Measurements from ENCODE around the gene RDH8.

RDH8 gene

DNA sequence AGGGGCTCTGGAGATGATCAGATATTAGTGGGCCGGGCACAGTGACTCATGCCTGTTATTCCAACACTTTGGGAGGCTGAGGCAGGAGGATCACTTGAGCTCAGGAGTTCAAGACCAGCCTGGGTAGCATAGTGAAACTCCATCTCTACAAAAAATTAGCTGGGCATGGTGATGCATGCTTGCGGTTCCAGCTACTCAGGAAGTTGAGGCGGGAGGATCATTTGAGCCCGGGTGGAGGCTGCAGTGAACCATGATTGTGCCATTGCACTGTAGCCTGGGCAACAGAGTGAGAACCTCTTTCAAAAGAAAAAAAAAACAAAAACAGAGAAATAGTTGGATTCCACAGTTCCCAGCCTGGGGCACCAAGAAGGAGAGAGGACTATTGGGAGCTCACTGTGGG, 54.9 kb downstream of the RDH8 start:
- Histone ChIP-seq H3K27me3 (ENCODE audit: control insufficient read depth, insufficient read depth, low read length) (no peaks in the 10 kb centered on the region), H3K4me1 (ENCODE audit: control insufficient read depth, insufficient read depth, low read length) (no peaks in the 10 kb centered on the region), H3K36me3 (ENCODE audit: control insufficient read depth, insufficient read depth, low read length) (no peaks in the 10 kb centered on the region), H3K27ac (ENCODE audit: low read depth, low read length) (no peak overlapping the region), H3K9ac (ENCODE audit: low read length) (no peak overlapping the region), H3K4me3 (ENCODE audit: low read length) (no peak overlapping the region)

DNA sequence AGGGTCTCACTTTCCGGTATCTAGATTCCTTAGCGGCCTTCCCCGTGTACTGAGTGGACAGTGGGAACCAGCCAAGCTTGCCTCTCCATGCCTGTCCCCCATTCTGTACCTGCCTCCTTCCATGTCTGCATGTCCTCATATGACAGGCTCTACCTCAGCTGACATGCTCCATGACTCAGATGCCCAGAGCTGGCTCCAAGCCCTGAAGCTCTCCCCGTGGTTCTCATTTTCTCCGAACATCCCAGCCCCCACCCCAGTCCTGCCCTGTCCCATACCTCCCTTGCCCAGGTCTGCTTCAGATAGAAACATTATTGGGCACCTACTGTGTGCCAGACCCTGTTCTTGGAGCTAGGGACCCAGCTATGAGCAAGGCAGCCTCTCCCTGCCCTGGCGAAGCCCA, 55.8 kb downstream of the RDH8 start:
- H3K9ac ChIP-seq (ENCODE audit: low read length) = no peak overlapping the region
- H3K4me1 ChIP-seq (ENCODE audit: control insufficient read depth, insufficient read depth, low read length) = no peaks in the 10 kb centered on the region
- H3K4me3 ChIP-seq (ENCODE audit: low read length) = no peak overlapping the region
- H3K36me3 ChIP-seq (ENCODE audit: control insufficient read depth, insufficient read depth, low read length) = no peaks in the 10 kb centered on the region
- H3K27ac ChIP-seq (ENCODE audit: low read depth, low read length) = no peak overlapping the region
- no peaks in the 10 kb centered on the region for H3K27me3 ChIP-seq (ENCODE audit: control insufficient read depth, insufficient read depth, low read length)

DNA sequence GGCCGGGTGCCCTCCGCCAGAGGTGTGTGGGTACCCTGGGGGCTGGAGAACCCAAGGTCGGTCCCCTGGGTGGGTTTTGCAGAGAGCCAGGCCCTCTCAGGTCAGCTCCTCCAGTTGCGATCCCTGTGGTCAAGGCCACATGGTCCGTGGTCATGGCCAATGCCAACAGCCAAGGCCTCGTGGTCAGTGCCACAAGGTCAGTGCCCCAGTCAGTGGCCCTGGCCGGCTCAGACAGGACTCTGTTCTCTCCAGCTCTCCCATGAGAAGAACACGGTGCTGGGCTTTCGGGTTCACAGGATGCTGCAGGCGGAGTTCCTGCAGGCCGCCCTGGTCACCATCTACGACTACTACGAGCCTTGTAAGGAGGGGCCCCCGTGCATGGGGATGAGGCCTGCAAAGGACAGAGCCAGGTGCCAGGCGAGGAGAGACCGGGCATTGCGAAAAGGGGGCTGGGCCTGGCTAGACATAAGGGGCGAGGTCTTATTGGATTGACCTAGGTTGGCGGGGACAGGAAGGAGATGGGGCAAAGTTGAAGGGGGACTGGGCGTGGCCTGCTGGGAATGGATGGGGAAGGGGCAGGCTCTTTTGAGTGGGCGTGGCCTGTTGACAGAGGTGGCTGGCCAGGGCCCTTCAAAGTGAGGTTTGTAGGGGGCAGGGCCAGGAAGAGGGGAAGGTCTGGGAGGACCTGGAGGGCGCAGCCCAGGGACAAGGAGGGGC, 57.6 kb downstream of the RDH8 start:
- no peaks in the 10 kb centered on the region for H3K27me3 ChIP-seq (ENCODE audit: control insufficient read depth, insufficient read depth, low read length)
- H3K4me1 ChIP-seq (ENCODE audit: control insufficient read depth, insufficient read depth, low read length) = no peaks in the 10 kb centered on the region
- H3K4me3 ChIP-seq (ENCODE audit: low read length) = no peak overlapping the region
- no peak overlapping the region for H3K27ac ChIP-seq (ENCODE audit: low read depth, low read length)
- no peaks in the 10 kb centered on the region for H3K36me3 ChIP-seq (ENCODE audit: control insufficient read depth, insufficient read depth, low read length)
- no peak overlapping the region for H3K9ac ChIP-seq (ENCODE audit: low read length)

All from rectal smooth muscle tissue (tissue), 1 donor.